HG03521 (cell line): ENCODE data around the gene P4HA2.

Source experiments
- ATAC-seq: cut with Tn5 transposase; IDR thresholded peaks from one replicate; pipeline ENCODE4 v1.9.1; 2021; ENCODE audit warnings: mild to moderate bottlenecking, moderate library complexity; ENCODE audit not compliant: unreplicated experiment

The P4HA2 gene

DNA sequence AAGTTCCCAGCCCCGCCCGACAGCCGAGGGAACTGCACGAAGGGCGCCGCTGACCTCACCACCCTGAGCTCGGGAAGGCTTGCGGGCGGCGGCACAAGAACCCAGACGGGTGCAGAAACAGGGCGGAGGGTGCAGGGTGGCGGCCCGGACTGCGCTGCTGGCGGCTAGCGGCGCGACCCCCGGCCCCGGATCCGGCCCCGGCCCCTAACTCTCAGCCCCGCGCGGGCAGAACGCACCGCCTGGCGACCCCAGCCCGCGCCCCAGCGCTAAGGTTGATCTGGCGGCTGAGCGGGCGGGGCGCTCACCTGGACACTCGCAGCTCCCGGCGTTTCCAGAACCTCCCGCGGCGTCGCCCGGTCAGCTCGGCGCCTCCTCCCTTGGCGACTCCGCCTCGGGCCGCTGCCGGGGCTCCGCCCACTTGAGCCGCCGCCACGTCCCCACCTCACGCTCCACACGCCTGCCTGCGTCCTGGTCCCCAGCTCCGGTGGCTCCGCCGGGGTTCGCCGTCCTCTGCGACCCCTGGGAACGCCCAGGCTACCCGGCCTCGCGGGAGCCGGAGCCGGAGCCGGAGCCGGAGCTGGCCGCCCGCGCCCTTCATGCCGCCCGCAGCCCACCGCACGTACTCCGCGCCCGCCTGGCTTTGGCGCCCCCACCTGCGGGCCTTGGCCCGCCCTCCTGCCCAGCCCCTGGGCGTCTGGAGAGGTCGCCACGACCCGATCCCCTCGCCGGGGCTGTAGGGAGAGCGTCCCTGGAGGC is at the start of gene P4HA2:
Gene P4HA2, minus strand, starts transcription at position 369 of the 756 bp plus-strand sequence. CDS start 9,227 bp downstream, outside the sequence.
- ATAC-seq = peak; percentile 91

DNA sequence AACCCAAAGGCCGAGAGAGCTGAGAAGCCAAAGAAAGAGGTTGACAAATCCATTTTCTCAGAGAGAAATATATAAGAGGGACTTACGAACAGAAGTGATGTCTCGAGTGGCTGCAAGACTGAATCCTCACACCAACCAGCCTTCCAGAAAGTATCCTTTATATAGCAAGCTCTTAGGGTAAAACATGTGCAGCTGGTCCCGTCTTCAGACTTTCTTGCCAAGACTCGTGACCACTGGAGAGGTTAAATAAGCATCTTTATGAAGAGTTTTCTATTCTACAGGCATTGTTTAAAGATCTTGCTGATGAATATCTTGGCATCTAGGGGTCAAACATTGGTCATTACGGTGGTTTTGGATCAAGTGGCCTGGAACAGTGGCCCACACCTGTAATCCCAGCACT is 49.6 kb upstream of the P4HA2 start:
- ATAC-seq = no peak

DNA sequence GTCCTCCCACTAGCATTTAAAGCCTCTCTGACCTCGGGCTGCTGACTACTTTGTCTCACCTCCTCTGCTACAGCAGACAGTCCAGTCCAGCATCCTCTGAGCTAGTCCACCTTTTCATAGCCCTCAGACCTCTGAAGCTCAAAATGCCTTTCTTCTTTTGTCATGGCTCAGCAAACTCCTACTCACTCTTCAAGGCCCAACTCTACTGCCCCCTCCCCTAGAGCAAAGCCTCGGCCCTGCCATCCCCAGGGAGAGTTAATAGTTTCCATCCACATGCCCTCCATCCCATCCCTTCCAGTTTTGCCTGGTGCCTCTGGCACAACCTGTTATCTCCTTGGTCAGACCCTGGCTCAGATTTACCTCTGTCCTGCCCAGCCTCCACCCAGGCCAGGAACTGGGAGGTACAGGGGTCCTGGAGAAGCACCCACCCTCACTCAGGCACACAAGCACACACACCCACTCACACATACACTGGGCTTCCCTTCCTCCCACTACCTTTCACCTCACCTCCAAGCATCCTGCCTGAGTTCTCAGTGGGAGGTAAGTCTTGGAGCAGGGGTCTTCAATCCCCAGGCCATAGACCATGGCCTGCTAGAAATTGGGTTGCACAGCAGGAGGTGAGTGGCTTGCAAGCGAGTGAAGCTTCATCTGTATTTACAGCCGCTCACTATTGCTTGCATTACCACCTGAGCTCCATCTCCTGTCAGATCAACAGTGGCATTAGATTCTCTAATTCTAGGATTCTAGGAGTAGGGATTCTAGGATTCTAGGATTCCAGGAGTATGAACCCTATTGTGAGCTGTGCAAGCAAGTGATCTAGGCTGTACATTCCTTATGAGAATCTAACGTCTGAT is 47.9 kb upstream of the P4HA2 start:
- ATAC-seq = no peak

DNA sequence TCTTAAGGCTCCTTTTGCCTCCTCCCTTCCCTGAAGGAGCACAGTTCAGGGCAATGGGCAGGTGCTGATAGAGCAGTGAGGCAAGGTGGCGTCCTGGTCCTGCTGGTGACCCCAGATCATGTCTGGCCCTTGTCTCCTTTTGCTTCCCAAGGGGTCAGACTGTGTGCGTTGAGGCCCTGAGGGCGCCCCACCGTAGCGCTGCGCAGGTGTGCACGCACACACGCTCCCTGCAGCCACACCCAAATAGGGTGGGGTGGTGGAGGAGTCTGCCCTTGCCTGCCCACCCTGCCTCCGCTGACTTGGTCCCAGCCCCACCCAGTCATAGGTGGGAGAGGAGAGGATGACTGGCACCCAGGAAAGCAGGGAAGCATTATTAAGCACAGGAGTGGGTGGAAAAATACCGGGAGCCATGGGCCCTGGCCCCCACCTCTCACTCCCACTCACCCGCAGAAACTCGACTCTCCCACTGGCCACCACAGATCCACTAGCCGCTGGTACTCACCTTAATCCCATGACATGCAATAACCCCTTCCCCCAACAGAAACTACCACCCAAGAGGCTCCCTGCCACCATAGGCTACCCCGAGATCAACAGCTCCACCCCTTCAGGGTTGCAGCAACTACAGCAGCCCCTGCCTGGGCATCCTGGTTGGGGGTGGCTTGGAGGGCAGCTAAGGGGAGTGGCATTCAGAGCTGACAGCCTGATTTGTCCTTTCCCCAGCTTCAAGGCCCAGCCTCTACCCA is 46.6 kb upstream of the P4HA2 start:
- ATAC-seq = no peak

DNA sequence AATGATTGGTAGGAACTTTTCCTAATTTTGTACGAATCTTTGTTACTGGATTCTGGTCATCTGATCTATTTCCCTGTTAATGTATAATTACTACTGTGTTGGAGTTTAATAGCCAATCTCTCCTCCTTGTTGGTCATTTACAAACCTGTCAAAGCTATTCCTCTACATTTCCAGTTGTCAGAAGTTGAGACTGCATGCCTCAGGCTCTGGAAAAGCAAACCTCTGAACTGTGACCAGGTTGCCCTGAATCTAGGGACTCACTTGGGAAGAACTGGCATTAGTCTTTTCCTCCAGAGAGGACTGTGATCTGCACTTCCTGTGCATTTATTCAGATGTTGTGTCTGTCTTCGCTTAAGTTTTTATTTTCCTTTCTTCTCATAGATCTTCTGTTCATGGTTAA is 46.0 kb upstream of the P4HA2 start:
- ATAC-seq = no peak

DNA sequence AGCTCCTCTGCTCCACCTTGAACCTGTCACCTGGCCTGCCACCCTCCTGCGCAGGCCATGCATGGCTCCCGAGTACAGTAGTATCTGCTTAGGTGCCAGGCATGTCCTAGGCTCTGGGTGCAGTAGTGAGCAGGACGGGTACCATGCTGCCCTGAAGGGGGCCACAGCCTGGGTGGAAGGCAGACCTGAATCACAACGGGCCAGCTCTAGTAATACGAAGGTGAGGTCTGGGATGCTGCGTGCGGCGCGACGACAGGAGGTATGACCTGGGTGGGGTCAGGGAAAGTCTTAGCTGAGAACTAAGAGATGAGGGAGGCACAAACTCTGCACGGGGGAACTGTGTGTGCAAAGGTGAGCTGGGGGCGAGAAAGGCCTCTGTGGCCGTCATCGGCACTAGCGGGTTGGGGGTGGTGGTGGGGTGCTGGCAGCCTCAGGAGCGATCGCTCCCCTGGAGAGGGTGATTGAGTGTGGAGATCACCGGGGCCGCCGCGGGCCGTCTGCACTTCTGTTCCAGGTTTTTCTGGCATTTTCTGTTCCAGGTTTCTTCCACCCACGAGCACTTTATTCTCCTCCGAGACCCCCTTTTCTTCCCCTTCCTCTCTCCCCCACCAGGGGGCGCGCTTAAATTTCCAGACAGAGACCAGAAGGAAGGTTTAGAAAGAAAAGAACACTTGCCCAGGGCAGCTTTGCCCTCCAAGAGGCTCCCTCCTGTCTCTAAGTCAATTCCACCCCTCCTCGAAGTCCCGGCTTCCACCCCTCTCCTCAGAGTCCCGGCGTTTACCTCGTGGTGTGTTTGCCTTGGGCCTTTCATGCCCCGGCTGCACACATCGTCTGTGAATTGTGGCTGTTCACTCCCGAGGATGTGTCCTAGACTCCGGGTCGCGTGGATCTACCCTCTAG is 44.9 kb upstream of the P4HA2 start:
- no peak for ATAC-seq

DNA sequence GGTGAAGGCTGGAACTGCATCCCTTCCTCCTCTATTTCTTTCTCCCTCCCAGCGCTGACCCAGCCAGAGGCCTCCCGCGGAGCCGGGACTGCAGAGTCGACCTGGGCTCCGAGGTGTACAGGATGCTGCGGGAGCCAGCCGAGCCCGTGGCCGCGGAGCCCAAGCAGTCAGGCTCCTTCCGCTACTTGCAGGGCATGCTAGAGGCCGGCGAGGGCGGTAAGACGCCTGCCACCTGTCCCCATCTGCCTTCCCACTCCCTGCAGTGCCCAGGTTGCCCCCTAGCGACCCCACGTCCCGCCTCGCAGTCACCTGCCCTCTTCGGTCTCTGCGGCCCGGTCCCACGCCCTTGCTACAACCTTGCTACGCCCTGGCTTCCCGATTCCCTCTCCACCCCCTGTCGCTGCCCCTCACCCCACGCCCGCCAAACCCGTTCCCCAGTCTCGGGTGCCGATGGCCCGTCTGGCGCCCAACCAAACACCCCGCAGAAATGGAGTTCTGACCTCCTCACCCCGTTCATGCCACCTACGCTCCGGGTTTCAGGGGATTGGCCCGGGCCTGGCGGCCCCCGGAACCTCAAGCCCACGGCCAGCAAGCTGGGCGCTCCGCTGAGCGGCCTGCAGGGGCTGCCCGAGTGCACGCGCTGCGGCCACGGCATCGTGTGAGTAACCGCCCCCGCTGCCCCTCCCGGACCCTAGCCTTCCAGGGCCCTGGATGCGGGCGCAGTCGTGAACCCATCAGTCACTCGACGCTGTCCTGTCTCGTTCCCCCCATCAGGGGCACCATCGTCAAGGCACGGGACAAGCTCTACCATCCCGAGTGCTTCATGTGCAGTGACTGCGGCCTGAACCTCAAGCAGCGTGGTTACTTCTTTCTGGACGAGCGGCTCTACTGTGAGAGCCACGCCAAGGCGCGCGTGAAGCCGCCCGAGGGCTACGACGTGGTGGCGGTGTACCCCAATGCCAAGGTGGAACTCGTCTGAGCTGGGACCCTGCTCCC is 43.9 kb upstream of the P4HA2 start:
- ATAC-seq = no peak

DNA sequence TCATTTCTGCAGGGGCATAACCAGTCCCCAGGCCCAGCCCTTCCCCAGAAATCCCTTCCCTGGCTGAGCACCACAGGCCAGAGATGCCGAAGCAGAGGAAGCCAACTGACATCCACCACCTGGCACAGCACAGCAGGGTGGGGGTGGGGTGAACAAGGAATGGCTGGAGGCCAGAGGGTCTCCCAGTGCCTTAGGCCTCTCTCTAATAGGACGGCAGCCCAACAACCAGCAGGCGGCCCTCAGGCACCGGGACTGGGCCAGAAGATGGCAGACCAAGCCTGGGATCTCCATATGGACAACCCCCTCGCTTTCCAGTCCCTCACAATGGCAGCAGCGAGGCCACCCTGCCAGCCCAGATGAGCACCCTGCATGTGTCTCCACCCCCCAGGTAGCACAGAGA is 43.1 kb upstream of the P4HA2 start:
- no peak for ATAC-seq

DNA sequence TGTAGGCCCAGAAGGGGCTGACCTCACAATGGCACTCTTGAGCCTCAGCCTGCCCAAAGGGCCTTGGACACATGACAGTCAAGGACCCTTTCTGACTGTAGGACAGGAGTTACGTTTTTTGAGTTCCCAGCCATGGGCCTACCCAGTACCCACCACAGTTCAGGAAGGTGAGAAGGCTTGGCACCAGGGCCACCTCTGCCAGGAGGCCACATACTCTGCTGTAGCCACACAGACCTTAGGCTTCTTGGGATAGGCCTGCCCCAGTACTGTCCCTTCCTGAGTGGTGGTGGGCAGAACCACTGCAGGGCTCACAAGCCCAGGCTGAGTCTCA is 42.6 kb upstream of the P4HA2 start:
- no peak for ATAC-seq

DNA sequence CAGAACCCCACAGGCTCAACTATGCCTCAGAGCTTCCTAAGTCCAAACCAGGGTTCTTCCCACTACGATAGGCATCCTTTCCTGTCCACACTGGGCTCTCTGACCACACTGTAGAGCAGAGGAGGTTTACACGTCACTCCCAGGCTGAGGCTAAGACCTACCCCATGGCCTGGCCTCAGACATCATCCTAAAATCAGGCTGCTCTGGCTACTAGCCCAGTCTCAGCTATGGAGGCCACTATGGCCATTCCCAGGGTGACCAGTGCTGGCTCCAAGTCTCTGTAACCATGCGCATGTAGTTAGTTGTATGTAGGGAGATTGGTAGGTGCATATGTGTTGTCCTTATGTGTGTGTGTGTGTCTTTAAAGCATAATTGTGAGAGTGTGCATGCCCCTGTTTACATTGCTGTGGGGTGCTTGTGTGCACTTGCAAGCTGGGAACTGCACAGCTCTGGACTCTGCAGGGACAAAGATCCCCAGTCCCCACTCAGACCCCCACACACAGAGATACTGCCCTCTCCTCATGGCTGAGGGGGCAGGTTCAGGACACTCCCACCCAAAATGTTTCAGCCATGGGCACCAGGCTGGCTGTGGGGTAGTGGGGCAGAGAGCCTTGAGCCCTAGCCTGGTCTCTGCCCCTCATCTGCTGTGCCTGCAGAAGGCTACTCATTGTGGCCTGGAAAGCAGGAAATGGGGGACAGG is 42.1 kb upstream of the P4HA2 start:
- ATAC-seq = no peak

DNA sequence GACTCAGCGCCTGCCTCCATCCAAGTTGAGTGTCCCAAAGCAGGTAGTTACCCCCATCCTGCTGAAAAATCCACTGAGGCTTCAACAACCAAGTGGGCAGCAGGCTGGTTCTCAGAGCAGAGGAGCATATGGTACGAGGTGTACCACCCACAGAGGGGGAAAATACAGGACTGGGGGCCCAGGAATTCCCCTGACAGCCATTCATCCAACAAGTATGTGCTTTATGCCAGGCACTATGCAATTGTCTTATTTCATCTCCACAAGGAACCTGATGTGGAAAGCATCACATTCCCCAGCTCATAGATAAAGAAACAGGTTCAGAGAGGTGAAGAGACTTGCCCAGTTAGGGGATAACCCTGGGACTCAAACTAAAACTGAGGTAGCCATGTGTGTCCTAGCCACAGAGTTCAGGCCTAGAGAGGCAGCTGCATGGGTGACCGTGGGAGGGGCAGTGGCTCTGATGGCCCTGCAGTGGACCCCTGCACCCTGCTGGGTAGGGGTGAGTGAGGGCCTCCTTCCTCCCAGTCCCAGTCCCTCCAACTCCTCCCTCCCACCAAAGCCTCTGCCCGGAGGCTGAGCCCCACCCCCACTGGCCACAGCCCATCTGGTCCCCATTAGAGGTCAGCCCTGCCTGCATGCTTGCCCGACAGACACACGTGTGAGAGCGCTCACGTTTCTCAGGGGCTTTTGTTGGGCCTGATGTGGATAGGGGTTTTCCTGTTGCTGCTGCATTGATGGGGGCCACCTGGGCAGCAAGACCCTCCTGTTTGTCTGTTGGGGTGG is 41.3 kb upstream of the P4HA2 start:
- peak; percentile 58 for ATAC-seq

DNA sequence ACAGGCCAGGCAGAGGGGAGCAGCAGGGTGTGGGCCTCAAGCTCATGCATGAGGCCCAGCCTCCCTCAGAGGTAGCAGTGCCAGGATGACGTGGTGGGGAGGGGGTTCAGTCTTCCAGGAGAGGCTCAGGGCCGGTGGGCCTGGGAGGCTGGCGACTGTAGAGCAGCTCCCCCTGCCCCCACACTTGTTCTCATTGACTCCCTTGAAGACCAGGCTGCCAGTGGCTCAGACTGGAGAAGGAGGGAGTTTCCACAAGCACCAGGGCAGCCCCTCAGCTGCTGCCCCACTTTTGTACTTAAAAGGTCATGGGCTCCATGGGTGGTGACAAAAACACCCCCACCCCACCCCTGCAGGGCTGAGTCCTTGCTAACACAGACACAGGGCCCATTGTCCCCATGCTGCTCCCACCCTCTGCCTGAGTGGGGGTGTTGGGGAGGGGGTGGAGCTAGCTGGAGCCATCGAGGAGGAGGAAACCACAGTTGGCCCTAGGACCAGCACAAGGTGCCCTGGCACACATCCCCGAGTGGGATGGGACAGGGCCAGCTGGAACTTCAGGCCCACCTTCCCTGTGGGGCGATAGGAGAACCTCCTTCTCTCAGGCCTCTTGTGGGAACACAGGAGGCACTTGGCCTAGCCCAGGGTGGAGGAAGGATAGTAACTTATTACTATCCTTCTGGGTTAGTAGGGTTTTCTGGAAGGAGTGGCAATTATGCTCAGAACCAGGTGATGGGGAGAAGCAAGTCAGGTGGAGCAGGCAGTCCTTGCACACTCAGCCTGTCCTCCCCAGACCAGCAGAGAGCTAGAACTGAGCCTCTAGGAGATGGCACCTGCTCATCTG is 40.5 kb upstream of the P4HA2 start:
- ATAC-seq = no peak

DNA sequence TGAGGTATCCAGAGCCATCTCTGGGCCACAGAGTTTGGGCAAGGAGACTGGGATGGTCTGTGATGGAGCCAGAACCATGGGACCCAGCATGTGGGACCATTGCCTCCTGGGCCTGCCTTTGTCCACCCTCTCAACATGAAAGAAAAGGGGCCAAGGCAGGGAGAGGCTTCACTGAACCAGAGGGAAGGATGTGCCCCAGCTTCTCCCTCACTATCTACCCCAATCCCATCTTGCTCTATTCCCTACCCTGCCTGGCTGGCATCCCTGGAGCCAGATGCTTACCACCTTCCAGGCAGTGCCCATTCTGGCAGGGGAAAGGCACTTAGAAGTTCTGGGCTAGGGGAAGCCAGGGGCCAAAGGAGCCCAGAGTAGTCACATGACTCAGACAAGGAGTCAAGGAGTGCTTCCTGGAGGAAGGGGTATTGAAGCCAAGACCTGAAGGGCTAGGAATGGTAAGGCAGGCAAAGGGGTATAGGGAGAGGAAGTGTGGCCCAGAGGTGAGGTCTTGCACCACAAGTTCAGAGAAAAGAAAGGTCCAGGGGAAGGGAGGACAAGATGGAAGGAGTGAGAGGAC is 39.6 kb upstream of the P4HA2 start:
- ATAC-seq = no peak

DNA sequence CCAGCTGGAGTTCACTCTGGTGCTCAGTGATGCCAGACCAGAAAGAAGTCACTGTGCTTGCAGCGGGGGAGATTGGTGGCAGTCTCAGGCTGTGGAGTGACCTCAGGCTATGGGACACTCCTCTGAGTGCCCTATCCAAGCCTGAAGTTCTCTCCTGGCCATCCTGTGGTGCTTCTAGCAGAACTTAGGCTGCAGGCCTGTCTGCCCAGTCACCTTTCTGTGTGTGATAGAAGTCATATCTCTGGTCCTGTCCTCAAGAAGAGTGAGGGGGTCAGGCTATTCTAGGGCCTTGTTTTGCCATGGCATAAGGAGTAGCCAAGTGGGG is 39.1 kb upstream of the P4HA2 start:
- no peak for ATAC-seq

DNA sequence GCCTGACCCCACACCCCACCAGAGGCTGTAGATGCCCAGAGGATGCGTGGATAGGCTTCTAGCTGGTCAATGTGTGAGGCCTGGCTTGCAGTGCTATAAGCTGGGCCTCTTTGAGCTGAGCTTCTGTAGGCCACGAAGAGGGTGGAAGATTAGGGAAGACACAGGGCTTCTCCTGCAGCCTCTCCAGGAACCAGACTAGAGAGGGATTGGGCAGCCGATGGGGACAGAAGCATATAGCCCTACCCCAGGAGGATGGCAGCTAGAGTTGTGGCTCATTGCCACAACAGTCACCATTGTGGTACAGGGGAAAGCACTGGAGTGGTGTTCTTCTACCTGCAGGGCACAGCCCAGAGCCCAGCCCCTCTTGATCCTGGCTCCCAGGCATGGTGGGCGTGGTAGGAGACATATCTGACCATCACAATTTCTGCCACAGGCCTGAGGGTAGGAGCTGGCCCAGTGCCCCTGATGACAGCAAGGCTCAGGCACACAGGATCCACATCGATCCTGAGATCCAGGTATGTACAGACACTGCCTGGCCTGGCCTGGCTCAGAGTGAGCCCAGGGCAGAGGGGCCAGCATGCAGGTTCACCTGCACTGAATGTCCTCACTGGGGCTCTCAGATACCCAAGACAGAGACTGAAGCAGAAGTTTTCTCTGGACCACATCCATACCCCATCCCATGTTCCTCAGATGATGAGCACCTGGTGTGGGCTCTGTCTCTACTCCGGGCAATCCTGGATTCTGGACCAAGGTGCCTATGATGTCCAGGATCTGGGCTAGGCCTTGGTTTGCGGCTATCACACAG is 38.6 kb upstream of the P4HA2 start:
- no peak for ATAC-seq

DNA sequence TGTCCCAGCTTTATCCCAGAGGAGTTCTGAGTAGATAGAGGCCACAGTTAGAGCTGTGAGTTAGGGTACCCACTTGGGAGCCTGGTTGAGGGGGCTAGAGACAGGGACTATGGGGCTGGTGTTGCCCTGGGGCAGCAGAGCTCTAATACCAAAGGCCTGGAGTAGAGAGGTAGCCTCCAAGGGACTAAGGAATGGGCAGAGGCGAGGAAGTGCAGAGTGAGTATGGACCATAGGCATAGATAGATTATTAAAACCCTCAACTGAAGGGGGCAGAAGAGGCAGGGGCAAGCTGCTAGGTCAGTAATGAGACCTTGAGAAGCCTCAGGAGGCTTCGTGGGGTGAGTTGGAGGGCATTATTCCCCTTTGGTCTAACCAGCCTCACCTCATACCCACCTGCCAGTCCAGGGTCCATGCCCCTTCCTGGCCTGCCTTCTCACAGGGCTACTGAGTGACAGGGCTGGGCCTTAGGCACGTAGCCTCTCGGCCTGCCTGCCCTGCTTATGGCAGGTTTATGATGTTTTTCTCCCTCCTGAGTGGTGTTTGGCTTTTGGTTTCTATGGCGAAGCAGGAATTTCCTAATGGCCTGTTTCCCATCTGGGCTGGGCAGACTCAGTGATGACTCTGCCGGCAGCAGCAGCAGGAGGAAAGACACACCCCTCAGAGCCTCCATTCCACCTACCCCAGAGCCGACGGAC is 37.8 kb upstream of the P4HA2 start:
- no peak for ATAC-seq
